Liver (tissue), 9 donors: ENCODE measurements around the gene BAIAP2. TPM values are rescaled to one million over a fixed set of nuclear protein-coding genes. Genes with fewer than 3 reads are reported as not detected.

Source experiments
- DNase-seq: peaks from one replicate; pipeline ENCODE4 v3.0.0-alpha.2; 2017; ENCODE audit warnings: low spot score
- H3K27ac ChIP-seq, 2 donors: one replicate each; pipeline ENCODE4 v1.7.0; 2013; ENCODE audit warnings: inconsistent platforms in 2 of 2, low read length in 2 of 2, control low read depth in 1 of 2, low read depth in 1 of 2, mild to moderate bottlenecking in 1 of 2
- H3K27me3 ChIP-seq, 4 donors: one replicate each; pipeline versions ENCODE4 v1.6.1 to v1.7.0; 2013; ENCODE audit warnings: low read length in 3 of 4, inconsistent platforms in 1 of 4, mild to moderate bottlenecking in 1 of 4, moderate library complexity in 1 of 4; ENCODE audit not compliant: control insufficient read depth in 4 of 4, insufficient read depth in 4 of 4
- H3K36me3 ChIP-seq, 4 donors: one replicate each; pipeline versions ENCODE4 v1.6.1 to v1.7.0; 2013; ENCODE audit warnings: low read length in 3 of 4, mild to moderate bottlenecking in 3 of 4, low read depth in 1 of 4, moderate library complexity in 1 of 4; ENCODE audit not compliant: control insufficient read depth in 4 of 4, insufficient read depth in 3 of 4
- H3K4me1 ChIP-seq, 4 donors: one replicate each; pipeline versions ENCODE4 v1.6.1 to v1.7.0; 2013; ENCODE audit warnings: low read length in 3 of 4, mild to moderate bottlenecking in 3 of 4, moderate library complexity in 1 of 4; ENCODE audit not compliant: control insufficient read depth in 4 of 4, insufficient read depth in 4 of 4
- H3K4me3 ChIP-seq, 3 donors: one replicate each; pipeline versions ENCODE4 v1.6.1 to v1.7.0; 2013; ENCODE audit warnings: low read length in 3 of 3, control low read depth in 1 of 3, low read depth in 1 of 3, mild to moderate bottlenecking in 1 of 3
- H3K9ac ChIP-seq, 2 donors: one replicate each; pipeline ENCODE4 v1.7.0; 2013; ENCODE audit warnings: low read length in 2 of 2, mild to moderate bottlenecking in 2 of 2, moderate library complexity in 2 of 2, control low read depth in 1 of 2, low read depth in 1 of 2
- H3K9me3 ChIP-seq, 4 donors: one replicate each; pipeline versions ENCODE4 v1.6.1 to v1.7.0; 2013; ENCODE audit warnings: low read length in 3 of 4; ENCODE audit not compliant: control insufficient read depth in 4 of 4
- ATF3 ChIP-seq: IDR thresholded peaks from 2 replicates; pipeline ENCODE4 v1.6.1; 2016; ENCODE audit warnings: antibody characterized with exemption
- EGR1 ChIP-seq, 2 donors: IDR thresholded peaks; 2 replicates each; pipeline ENCODE4 v1.6.1; 2016 to 2018; ENCODE audit warnings: antibody characterized with exemption in 2 of 2, low read depth in 2 of 2
- FOXA1 ChIP-seq: IDR thresholded peaks from 2 replicates; pipeline ENCODE4 v1.6.1; 2016; ENCODE audit warnings: antibody characterized with exemption
- FOXA2 ChIP-seq: IDR thresholded peaks from 2 replicates; pipeline ENCODE4 v1.6.1; 2016; ENCODE audit warnings: antibody characterized with exemption
- GABPA ChIP-seq, 2 donors: IDR thresholded peaks in 1 of 2; conservative IDR thresholded peaks in 1 of 2; 2 replicates each; pipeline ENCODE4 v1.6.1; 2016; ENCODE audit warnings: antibody characterized with exemption in 2 of 2, mild to moderate bottlenecking in 1 of 2, moderate library complexity in 1 of 2
- HNF4A ChIP-seq, 2 donors: conservative IDR thresholded peaks; 2 replicates each; pipeline ENCODE4 v1.6.1; 2016; ENCODE audit warnings: antibody characterized with exemption in 2 of 2, mild to moderate bottlenecking in 2 of 2
- HNF4G ChIP-seq: IDR thresholded peaks from 2 replicates; pipeline ENCODE4 v1.6.1; 2016; ENCODE audit warnings: antibody characterized with exemption
- JUND ChIP-seq, 2 donors: IDR thresholded peaks; 2 replicates each; pipeline ENCODE4 v1.6.1; 2016; ENCODE audit warnings: antibody characterized with exemption in 2 of 2
- MAX ChIP-seq: IDR thresholded peaks from 2 replicates; pipeline ENCODE4 v1.6.1; 2016; ENCODE audit warnings: antibody characterized with exemption
- NR2F2 ChIP-seq: IDR thresholded peaks from 2 replicates; pipeline ENCODE4 v1.6.1; 2016; ENCODE audit warnings: antibody characterized with exemption
- RXRA ChIP-seq, 2 donors: IDR thresholded peaks; 2 replicates each; pipeline ENCODE4 v1.6.1; 2017 to 2018; ENCODE audit warnings: antibody characterized with exemption in 2 of 2, mild to moderate bottlenecking in 1 of 2
- SP1 ChIP-seq: IDR thresholded peaks from 2 replicates; pipeline ENCODE4 v1.6.1; 2018; ENCODE audit warnings: antibody characterized with exemption, mild to moderate bottlenecking
- TAF1 ChIP-seq: conservative IDR thresholded peaks from 2 replicates; pipeline ENCODE4 v1.6.1; 2016; ENCODE audit warnings: antibody characterized with exemption, mild to moderate bottlenecking
- YY1 ChIP-seq: IDR thresholded peaks from 2 replicates; pipeline ENCODE4 v1.6.1; 2016; ENCODE audit warnings: antibody characterized with exemption, mild to moderate bottlenecking
- WGBS: extraction: QIAGEN DNeasy Blood & Tissue Kit; methylation state at CpG from one replicate; pipeline ENCODE4 v1.1.7; 2013; 5-methylcytosine and 5-hydroxymethylcytosine counted together
- polyA plus RNA-seq, 2 donors: library from polyadenylated mRNA; stranded (reverse) in 1 of 2; unstranded in 1 of 2; fragments of 200-250 nt in 1 of 2; fragments of >200 nt in 1 of 2; fragmentation: Nextera tagmentation in 1 of 2; extraction: Ambion mirVana in 1 of 2; gene quantifications; one replicate each; pipeline versions ENCODE4 v1.2.1 to v1.2.3, GENCODE V29; 2013 to 2015
- total RNA-seq, 2 donors: library from RNA; depleted of rRNA; stranded (reverse); fragments of >200 nt; gene quantifications; one replicate each; pipeline ENCODE4 v1.2.3, GENCODE V29; 2014
- TF ChIP-seq, protein P1 (sequence below): IDR thresholded peaks from 2 replicates; pipeline ENCODE4 v1.6.1; 2016; ENCODE audit warnings: antibody characterized with exemption, mild to moderate bottlenecking
- TF ChIP-seq, protein P2 (sequence below): IDR thresholded peaks from 2 replicates; pipeline ENCODE4 v1.6.1; 2016; ENCODE audit warnings: antibody characterized with exemption
- donor health status: healthy.
- donor health status: healthy.
- donor health status: healthy.
- donor health status: healthy.
- donor health status: healthy.

The BAIAP2 gene
- total and polyA plus RNA-seq, 4 donors: 8.1 to 61.3 (median 44.9) TPM

DNA sequence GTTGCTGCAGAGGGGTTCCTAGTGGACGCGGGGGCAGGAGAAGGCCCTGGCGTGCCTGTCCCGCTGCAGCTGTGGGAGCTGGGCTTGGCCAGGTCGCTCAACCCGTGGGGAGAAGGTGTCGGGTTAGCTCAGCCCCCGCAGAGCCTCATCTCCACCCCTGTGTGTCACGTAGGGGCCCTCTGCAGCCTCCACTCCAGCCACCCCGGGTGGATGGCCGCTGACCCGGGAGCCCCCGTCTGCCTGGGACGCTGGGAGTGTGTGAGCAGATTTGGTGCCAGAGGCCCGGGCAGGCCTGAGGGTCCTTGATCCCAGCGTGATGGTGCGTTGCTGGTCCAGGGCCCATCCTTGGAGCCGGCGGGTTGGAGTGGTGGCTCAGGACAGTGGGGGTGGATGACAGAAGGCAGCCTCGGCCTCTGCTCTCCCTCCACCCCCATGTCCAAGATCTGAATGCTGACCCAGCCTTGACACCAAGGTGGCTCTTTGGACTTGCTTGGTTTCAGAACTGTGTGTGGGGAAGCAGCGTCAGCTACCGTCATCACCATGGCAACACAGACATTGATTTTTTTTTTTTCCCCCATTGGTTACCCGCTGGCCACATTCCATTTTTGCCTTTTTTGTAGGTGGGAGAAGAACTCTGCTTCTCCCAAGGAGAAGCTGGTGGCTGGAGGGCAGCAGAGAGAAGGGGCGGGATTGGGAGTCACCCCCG, 35.7 kb downstream of the BAIAP2 start:
- Histone ChIP-seq H3K36me3 (peaks cover 0 to 5% (median 2%) of the 10 kb centered on the region in 4 donors), H3K9me3 (no peaks in the 10 kb centered on the region), H3K27ac (no peak overlapping the region), H3K27me3 (no peaks in the 10 kb centered on the region), H3K4me1 (peaks cover 19 to 41% (median 30%) of the 10 kb centered on the region in 4 donors), H3K9ac (no peak overlapping the region), H3K4me3 (no peak overlapping the region)
- DNase-seq: no peak
- no peak for TF ChIP-seq YY1
- TF ChIP-seq SP1: peak; percentile 49
- TF ChIP-seq RXRA (IDR thresholded peaks at IDR 0.05): peak; percentile 59 to 86
- TF ChIP-seq HNF4A (conservative IDR thresholded peaks at IDR 0.05): peak; percentile 59 to 73
- 75% methylated on average over 25 of the region's 25 CpGs for WGBS

GRCh38 chr17:81071761-81072741, 37.1 kb downstream of the BAIAP2 start:
- H3K9ac ChIP-seq: no peak overlapping the region
- no peak for DNase-seq
- H3K27ac ChIP-seq: no peak overlapping the region
- no peaks in the 10 kb centered on the region for H3K27me3 ChIP-seq
- no peak overlapping the region for H3K4me3 ChIP-seq
- TF ChIP-seq RXRA (IDR thresholded peaks at IDR 0.05) (no peak), JUND (IDR thresholded peaks at IDR 0.05) (no peak), YY1 (no peak), FOXA2 (no peak), SP1 (no peak), NR2F2 (no peak), ATF3 (no peak)
- TF ChIP-seq, protein P1, sequence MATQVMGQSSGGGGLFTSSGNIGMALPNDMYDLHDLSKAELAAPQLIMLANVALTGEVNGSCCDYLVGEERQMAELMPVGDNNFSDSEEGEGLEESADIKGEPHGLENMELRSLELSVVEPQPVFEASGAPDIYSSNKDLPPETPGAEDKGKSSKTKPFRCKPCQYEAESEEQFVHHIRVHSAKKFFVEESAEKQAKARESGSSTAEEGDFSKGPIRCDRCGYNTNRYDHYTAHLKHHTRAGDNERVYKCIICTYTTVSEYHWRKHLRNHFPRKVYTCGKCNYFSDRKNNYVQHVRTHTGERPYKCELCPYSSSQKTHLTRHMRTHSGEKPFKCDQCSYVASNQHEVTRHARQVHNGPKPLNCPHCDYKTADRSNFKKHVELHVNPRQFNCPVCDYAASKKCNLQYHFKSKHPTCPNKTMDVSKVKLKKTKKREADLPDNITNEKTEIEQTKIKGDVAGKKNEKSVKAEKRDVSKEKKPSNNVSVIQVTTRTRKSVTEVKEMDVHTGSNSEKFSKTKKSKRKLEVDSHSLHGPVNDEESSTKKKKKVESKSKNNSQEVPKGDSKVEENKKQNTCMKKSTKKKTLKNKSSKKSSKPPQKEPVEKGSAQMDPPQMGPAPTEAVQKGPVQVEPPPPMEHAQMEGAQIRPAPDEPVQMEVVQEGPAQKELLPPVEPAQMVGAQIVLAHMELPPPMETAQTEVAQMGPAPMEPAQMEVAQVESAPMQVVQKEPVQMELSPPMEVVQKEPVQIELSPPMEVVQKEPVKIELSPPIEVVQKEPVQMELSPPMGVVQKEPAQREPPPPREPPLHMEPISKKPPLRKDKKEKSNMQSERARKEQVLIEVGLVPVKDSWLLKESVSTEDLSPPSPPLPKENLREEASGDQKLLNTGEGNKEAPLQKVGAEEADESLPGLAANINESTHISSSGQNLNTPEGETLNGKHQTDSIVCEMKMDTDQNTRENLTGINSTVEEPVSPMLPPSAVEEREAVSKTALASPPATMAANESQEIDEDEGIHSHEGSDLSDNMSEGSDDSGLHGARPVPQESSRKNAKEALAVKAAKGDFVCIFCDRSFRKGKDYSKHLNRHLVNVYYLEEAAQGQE: no peak
- peaks cover 0 to 11% (median 4%) of the 10 kb centered on the region in 4 donors for H3K36me3 ChIP-seq
- H3K9me3 ChIP-seq: no peaks in the 10 kb centered on the region
- H3K4me1 ChIP-seq: peaks cover 13 to 30% (median 23%) of the 10 kb centered on the region in 4 donors
- WGBS: 86% methylated on average over 39 of the region's 39 CpGs

- Histone ChIP-seq H3K9me3 (no peaks in the 10 kb centered on the region), H3K4me3 (no peak overlapping the region), H3K36me3 (peaks cover 0 to 12% (median 4%) of the 10 kb centered on the region in 4 donors), H3K27ac (no peak overlapping the region), H3K9ac (no peak overlapping the region), H3K4me1 (peaks cover 0 to 13% (median 9%) of the 10 kb centered on the region in 4 donors), H3K27me3 (no peaks in the 10 kb centered on the region)
- DNase-seq: no peak
- 93% methylated on average over 42 of the region's 42 CpGs for WGBS
- TF ChIP-seq, protein P2, sequence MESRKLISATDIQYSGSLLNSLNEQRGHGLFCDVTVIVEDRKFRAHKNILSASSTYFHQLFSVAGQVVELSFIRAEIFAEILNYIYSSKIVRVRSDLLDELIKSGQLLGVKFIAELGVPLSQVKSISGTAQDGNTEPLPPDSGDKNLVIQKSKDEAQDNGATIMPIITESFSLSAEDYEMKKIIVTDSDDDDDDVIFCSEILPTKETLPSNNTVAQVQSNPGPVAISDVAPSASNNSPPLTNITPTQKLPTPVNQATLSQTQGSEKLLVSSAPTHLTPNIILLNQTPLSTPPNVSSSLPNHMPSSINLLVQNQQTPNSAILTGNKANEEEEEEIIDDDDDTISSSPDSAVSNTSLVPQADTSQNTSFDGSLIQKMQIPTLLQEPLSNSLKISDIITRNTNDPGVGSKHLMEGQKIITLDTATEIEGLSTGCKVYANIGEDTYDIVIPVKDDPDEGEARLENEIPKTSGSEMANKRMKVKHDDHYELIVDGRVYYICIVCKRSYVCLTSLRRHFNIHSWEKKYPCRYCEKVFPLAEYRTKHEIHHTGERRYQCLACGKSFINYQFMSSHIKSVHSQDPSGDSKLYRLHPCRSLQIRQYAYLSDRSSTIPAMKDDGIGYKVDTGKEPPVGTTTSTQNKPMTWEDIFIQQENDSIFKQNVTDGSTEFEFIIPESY: no peak
- no peak for TF ChIP-seq JUND (IDR thresholded peaks at IDR 0.05)
- no peak for TF ChIP-seq YY1
- TF ChIP-seq ATF3: no peak
- TF ChIP-seq HNF4G: no peak
- no peak for TF ChIP-seq FOXA1
- TF ChIP-seq EGR1 (IDR thresholded peaks at IDR 0.05; ENCODE audit: low read depth in 2 of 2): no peak
- TF ChIP-seq NR2F2: no peak
- TF ChIP-seq GABPA (IDR thresholded peaks at IDR 0.05 in 1 of 2, conservative IDR thresholded peaks at IDR 0.05 in 1 of 2): no peak
- TF ChIP-seq FOXA2: no peak
- no peak for TF ChIP-seq MAX
- TF ChIP-seq TAF1: no peak
These were observed 39.3 kb downstream of the BAIAP2 start for GRCh38 chr17:81073967-81074839.
